ENCODE results near the gene POFUT1. TPM values are rescaled to one million over a fixed set of nuclear protein-coding genes. Genes with fewer than 3 reads are reported as not detected.

POFUT1 gene
- polyA plus RNA-seq, 1 donor: 25.7 TPM

DNA sequence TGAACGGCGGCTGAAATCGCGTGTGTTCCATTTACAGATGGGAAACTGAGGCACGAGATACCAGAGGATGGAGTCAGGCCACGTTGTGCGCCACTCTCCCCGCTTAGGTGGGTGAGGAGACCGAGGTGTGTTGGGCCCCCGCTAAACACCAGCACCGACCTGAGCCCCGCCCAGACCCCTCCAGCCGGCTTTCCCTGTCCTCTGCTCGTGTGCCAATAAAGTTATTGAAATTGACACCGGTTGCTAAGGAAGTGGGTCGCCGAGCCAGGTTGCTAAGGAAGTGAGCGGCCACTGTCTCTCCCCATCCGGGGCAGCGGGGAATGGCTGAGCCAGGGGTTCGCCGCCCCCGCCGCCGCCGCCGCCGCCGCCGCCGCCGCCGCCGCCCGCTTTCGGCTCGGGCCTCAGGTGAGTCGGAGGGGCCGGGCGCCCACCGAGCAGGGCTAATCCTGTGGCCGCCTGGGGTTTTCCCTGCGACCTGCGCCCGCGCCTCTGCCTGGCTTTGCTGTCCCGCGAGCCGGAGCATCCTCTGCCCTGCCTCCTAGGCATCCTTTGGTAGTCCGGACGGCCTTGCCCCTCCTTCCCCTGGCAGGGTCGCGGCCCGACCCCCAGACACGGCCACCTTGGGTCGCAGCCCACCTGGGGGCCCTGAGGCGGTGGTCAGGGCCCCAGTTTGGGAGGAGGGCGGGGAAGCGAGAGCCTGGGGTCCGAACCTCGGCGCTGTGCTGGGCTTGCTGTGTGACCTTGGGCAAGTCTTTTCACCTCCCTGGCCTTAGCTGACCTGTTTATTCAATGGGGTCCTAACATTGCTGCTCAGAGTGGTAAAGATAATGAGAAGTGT, 69.9 kb downstream of the POFUT1 start, which contains the start of gene KIF3B:
Gene KIF3B, plus strand, starts transcription at position 291 of the 838 bp plus-strand sequence. CDS start 32,127 bp downstream, outside the sequence.
- peak; percentile 77 for DNase-seq (ENCODE audit: low read depth)

GRCh38 chr20:32278199-32278643, 70.5 kb downstream of the POFUT1 start:
- DNase-seq (ENCODE audit: low read depth): no peak

GRCh38 chr20:32281711-32282110, 74.0 kb downstream of the POFUT1 start:
- DNase-seq (ENCODE audit: low read depth): no peak

GRCh38 chr20:32282461-32282860, 74.8 kb downstream of the POFUT1 start:
- DNase-seq (ENCODE audit: low read depth): no peak

- DNase-seq (ENCODE audit: low read depth): no peak
These were observed 77.5 kb downstream of the POFUT1 start for GRCh38 chr20:32285082-32285620.

DNA sequence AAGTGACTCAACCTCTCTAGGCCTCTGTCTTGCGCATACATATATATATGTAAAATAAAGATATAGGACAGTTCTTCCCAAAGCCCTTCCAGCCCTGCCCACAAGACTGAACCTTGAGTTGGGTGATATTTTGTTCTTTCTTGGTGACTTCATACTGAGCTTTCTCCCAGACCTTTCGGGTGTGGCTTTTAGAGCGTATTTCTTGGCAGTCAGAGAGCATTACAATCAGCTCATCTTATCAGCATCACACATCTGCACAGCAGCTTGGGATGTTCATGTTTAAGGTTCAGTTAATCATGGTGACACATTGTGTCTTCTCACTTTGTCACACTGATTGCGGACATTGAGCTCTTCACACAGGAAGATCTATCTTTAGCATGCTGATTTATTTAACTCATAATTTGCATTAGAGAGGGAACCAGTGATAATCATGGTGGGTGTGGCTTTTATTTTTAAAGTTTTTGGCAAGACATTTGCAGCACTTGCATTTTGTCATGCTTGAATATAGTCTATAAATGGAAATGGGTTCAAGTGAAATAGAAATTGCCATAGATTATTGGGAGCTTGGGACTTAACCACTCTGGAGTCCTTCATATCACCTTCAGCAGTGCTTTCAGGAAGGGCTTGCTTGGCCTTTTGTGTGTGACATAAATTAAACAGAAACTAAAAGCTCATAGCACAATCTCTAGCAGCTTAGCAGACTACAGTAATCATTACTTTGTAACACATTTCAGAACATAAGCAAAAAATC, 78.1 kb downstream of the POFUT1 start:
- no peak for DNase-seq (ENCODE audit: low read depth)

- DNase-seq (ENCODE audit: low read depth): no peak
These were observed 79.6 kb downstream of the POFUT1 start for GRCh38 chr20:32287231-32287638.

Other genes with a start within 250 kb of the POFUT1 start
- gene XKR7, start 239.7 kb upstream of the POFUT1 start, polyA plus RNA-seq (ENCODE audit: insufficient read length): 0.04 TPM
- 5.4 TPM for gene CCM2L, start 197.4 kb upstream of the POFUT1 start, polyA plus RNA-seq (ENCODE audit: insufficient read length)
- 3.5 TPM for gene HCK, start 155.6 kb upstream of the POFUT1 start, polyA plus RNA-seq (ENCODE audit: insufficient read length)
- 38.5 TPM for gene TM9SF4, start 98.2 kb upstream of the POFUT1 start, polyA plus RNA-seq (ENCODE audit: insufficient read length)
- gene PLAGL2, start 137 bp upstream of the POFUT1 start, polyA plus RNA-seq (ENCODE audit: insufficient read length): 9.8 TPM
- 10.5 TPM for gene KIF3B, start 69.8 kb downstream of the POFUT1 start, polyA plus RNA-seq (ENCODE audit: insufficient read length)
- 32.5 TPM for gene ASXL1, start 150.5 kb downstream of the POFUT1 start, polyA plus RNA-seq (ENCODE audit: insufficient read length)